Measurements from ENCODE around the gene TMX2.
A peak's percentile ranks its signal among the peaks of the same experiment; 100 is the strongest.

The TMX2 gene

GRCh38 chr11:57775491-57775890 is 63.1 kb downstream of the TMX2 start:
- no peaks in the 10 kb centered on the region for H3K36me3 ChIP-seq
- no peaks in the 10 kb centered on the region for H3K9me3 ChIP-seq (ENCODE audit: severe bottlenecking)
- no peak overlapping the region for H3K27ac ChIP-seq
- H3K27me3 ChIP-seq (ENCODE audit: insufficient read depth, low read depth, severe bottlenecking) = no peaks in the 10 kb centered on the region
- no peak for DNase-seq
- TF ChIP-seq CTCF (IDR thresholded peaks at IDR 0.05; ENCODE audit: low read depth, low read length) = no peak
- H3K4me3 ChIP-seq (ENCODE audit: low read depth, low read length) = no peak overlapping the region

- Histone ChIP-seq H3K36me3 (no peaks in the 10 kb centered on the region), H3K4me3 (ENCODE audit: low read depth, low read length) (no peak overlapping the region), H3K27me3 (ENCODE audit: insufficient read depth, low read depth, severe bottlenecking) (no peaks in the 10 kb centered on the region), H3K27ac (no peak overlapping the region), H3K9me3 (ENCODE audit: severe bottlenecking) (no peaks in the 10 kb centered on the region)
- no peak for TF ChIP-seq CTCF (IDR thresholded peaks at IDR 0.05; ENCODE audit: low read depth, low read length)
- peak; percentile 30 for DNase-seq
These were observed 63.7 kb downstream of the TMX2 start for GRCh38 chr11:57776031-57776521.

GRCh38 chr11:57776577-57777210 is 64.3 kb downstream of the TMX2 start:
- no peaks in the 10 kb centered on the region for H3K36me3 ChIP-seq
- H3K27me3 ChIP-seq (ENCODE audit: insufficient read depth, low read depth, severe bottlenecking) = no peaks in the 10 kb centered on the region
- no peak overlapping the region for H3K27ac ChIP-seq
- no peak for TF ChIP-seq CTCF (IDR thresholded peaks at IDR 0.05; ENCODE audit: low read depth, low read length)
- H3K4me3 ChIP-seq (ENCODE audit: low read depth, low read length) = no peak overlapping the region
- no peaks in the 10 kb centered on the region for H3K9me3 ChIP-seq (ENCODE audit: severe bottlenecking)
- no peak for DNase-seq

DNA sequence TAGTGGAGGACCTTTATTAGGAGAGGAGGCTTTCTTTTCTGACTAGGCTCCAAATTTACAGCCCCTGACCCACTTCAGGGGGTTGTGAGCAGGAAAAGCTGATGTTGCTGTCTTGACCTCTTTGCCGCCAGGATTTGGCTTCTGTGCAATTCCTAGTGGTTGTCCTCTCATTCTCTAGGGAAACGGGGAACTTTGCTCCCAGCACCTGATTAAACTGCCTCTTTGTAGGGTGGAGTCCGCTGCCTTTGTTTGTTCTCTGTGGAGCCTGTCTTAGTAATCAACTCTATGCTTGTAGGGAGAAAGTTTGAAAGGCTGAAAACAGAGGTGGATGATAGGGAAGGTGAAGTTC is 65.5 kb downstream of the TMX2 start:
- no peak for TF ChIP-seq CTCF (IDR thresholded peaks at IDR 0.05; ENCODE audit: low read depth, low read length)
- H3K9me3 ChIP-seq (ENCODE audit: severe bottlenecking) = no peaks in the 10 kb centered on the region
- no peak overlapping the region for H3K27ac ChIP-seq
- no peak overlapping the region for H3K4me3 ChIP-seq (ENCODE audit: low read depth, low read length)
- DNase-seq = no peak
- no peaks in the 10 kb centered on the region for H3K36me3 ChIP-seq
- H3K27me3 ChIP-seq (ENCODE audit: insufficient read depth, low read depth, severe bottlenecking) = no peaks in the 10 kb centered on the region

DNA sequence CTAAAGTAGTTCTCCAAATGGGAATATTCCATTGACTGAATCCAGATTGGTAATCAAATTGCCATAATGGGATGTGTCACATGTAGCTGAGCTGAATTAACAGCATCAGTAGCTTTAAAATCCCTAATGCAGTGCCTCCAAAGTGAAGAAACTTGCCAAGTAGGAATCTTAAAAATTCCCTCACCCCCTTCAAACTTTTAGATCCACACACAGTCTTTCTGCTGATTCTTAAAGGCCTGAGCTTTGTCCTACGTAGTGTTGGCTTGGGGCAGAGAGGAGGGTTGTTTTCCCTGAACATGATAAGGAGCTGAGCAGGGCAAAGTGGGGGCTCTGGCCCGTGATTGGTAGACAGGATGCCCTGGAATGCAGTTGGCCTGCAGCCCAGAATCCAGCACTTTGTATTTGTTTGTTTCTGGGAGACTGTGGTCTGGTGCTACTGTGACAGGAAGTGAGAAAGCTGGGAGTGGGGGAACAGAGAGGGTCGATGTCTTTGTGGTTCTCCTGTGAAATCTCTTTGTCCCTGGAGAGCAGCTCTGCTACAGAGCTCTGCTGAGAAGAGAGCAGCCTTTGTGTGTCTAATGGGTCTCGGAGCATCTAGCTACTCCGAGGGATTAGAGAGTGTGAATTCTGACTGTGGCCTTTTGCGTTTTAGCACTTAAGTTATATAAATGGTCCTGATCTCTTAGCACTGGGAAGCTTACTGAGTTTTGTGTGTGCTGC is 66.1 kb downstream of the TMX2 start:
- DNase-seq = no peak
- H3K9me3 ChIP-seq (ENCODE audit: severe bottlenecking) = no peaks in the 10 kb centered on the region
- no peak overlapping the region for H3K4me3 ChIP-seq (ENCODE audit: low read depth, low read length)
- TF ChIP-seq CTCF (IDR thresholded peaks at IDR 0.05; ENCODE audit: low read depth, low read length) = no peak
- no peaks in the 10 kb centered on the region for H3K27me3 ChIP-seq (ENCODE audit: insufficient read depth, low read depth, severe bottlenecking)
- H3K36me3 ChIP-seq = no peaks in the 10 kb centered on the region
- H3K27ac ChIP-seq = no peak overlapping the region
